Neural progenitor cell (in vitro differentiated cells): Measurements from ENCODE around the gene NPW.

ENCODE experiments used
- CTCF ChIP-seq: fragments of 200-600 bp; sonication (generic); IDR thresholded peaks from 2 replicates; pipeline ENCODE4 v1.5.1; 2017; ENCODE audit warnings: antibody characterized with exemption, mild to moderate bottlenecking
- EZH2 ChIP-seq: fragments of 200-600 bp; sonication (generic); IDR thresholded peaks from 2 replicates; pipeline ENCODE4 v1.6.1; 2017; ENCODE audit warnings: antibody characterized with exemption, mild to moderate bottlenecking, moderate library complexity
- EZH2phosphoT487 ChIP-seq: fragments of 200-600 bp; sonication (generic); IDR thresholded peaks from 2 replicates; pipeline ENCODE4 v1.6.1; 2017; ENCODE audit warnings: antibody characterized with exemption

GRCh38 chr16:2062801-2063200 lies 43.2 kb downstream of the NPW start:
- no peak for TF ChIP-seq CTCF
- no peak for TF ChIP-seq EZH2
- TF ChIP-seq EZH2phosphoT487: no peak
